Fibroblast of the conjunctiva (primary cell): ENCODE data around the gene NBEAL1.
A peak's percentile ranks its signal among the peaks of the same experiment; 100 is the strongest.
"Not testable (repeated sequence)": the region's sequence is repeated elsewhere in the genome, so short reads cannot be mapped to it uniquely, and the experiment has no call there.

Source experiments
- DNase-seq: peaks from one replicate; pipeline ENCODE4 v3.0.0-alpha.2; 2010; ENCODE audit warnings: low read depth

NBEAL1 gene

GRCh38 chr2:203229674-203230073 is 215.0 kb downstream of the NBEAL1 start:
- DNase-seq = not testable (repeated sequence)

- no peak for DNase-seq
Observed at GRCh38 chr2:203237346-203238238, 222.9 kb downstream of the NBEAL1 start.

- DNase-seq = no peak
Observed at GRCh38 chr2:203238292-203238703, 223.6 kb downstream of the NBEAL1 start.

GRCh38 chr2:203238704-203239526 is 224.2 kb downstream of the NBEAL1 start, which contains the start of gene CYP20A1:
Gene CYP20A1, plus strand, starts transcription at chr2:203239018. Its CDS starts 45 bp downstream, at chr2:203239063.
- DNase-seq = peak; percentile 92

GRCh38 chr2:203240491-203240890 is 225.8 kb downstream of the NBEAL1 start:
- DNase-seq = no peak

- no peak for DNase-seq
Observed at GRCh38 chr2:203242518-203242917, 227.8 kb downstream of the NBEAL1 start.

- DNase-seq = no peak
Observed at GRCh38 chr2:203246646-203247045, 232.0 kb downstream of the NBEAL1 start.

GRCh38 chr2:203252818-203253217 is 238.1 kb downstream of the NBEAL1 start:
- no peak for DNase-seq

- not testable (repeated sequence) for DNase-seq
Observed at GRCh38 chr2:203253422-203254095, 238.9 kb downstream of the NBEAL1 start.

GRCh38 chr2:203261326-203262159 is 246.9 kb downstream of the NBEAL1 start:
- no peak for DNase-seq
